Activated CD4-positive, CD25-positive, alpha-beta regulatory T cell treated with anti-CD3 and anti-CD28 coated beads, Interleukin-2, amount 50 U/mL, for 24 hours (primary cell): ENCODE data around the gene METTL21C.

ENCODE experiments used
- ATAC-seq, 2 donors: fragments of 150-1000 bp; cut with Tn5 transposase; one replicate each; pipeline ENCODE4 v1.10.0; 2021; ENCODE audit warnings: mild to moderate bottlenecking in 1 of 2, moderate library complexity in 1 of 2

Gene METTL21C

DNA sequence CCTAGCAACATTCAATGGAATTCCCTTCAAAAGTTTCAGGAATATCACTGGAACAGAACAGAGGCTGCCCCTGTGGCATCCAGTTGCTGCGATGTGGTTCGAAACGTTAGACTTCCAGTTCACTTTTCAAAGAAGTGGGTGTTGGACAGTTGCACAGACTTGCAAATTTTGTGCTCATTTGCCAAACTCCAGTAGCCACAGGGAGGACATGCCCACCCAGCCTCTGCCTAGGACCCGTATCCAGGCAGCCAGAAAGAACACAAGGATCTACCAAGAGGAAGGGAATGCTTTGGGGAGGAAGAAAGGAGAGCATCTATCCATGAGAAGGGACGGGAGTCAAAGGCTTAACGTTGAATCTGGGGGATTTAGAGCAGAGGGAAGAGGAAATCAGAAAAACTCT lies at the start of gene METTL21C:
METTL21C (minus strand) TSS at position 108 of the 400 bp plus-strand sequence. CDS start 546 bp downstream, outside the sequence.
- ATAC-seq = no peak

DNA sequence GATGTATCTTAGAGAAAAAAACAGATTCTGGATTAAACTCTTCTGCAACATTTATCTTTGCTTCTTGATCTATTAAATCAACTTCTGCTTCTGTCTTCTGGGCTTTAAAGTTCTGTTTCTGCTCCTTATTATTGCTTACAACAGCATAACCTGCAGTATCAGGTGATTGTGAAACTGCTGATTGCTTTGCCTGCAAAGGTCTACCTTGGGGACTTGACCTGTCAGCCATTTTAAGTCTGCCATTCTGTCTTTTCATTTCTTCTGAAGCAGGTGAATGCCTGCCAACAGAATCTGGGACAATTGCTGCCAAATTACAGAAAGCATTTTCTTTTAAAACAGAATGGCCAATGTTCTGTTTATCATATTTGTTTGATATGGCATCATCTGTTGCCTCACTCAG lies 47.7 kb upstream of the METTL21C start:
- no peak for ATAC-seq

- ATAC-seq = no peak
These were observed 47.3 kb upstream of the METTL21C start for GRCh38 chr13:102742101-102742500.

DNA sequence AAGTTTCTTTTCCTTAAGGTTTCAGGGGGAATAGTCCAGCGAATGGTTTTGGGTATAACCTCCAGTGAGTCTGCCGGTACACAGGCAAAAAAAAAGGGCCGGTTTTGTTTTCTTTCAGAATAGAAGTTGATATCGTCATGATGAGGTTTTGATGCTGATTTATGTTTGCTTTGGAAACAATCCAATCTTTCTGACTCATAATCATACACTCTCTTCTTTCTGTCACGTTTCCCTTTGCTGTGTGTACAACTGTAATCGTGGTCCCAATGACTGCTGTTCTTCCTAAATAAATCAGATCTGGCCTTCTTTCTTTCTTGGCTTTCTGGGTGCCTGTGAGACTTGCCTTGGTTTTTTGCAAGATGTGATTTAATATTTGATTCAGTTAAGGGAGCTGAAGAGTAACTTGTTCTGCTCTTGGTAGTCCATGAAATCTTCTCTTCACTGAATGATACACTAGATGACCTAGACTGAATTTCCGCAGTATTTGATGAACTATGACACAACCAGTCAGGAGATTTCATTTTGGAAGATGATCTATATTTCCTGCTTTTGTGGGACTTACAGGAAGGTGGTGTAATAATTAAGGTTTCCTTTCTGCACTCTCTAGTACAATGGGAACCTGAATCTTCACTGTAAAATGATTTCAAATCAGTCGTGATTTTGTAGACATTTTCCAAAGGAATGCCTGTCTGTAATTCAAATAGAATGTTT lies 34.9 kb upstream of the METTL21C start:
- no peak for ATAC-seq

DNA sequence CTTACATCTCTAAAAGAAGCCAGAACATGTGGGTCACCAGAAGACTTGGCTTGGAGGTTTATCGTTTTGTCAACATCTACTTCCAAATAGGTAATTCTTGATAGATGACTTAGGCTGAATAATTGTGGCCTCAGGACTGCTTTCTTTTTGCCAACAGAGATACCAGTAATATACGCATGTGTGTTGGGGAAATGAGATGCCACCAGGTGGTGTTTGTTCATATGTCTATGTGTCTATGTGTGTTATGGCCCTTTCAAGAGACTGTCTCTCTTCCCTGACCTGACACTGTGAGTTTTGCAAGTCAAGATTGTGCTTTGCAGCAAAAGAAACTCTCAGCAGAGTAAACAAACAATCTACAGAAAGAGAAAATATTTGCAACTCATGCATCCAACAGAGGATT lies 31.6 kb upstream of the METTL21C start:
- ATAC-seq = no peak

- no peak for ATAC-seq
These were observed 30.1 kb upstream of the METTL21C start for GRCh38 chr13:102724923-102725322.

DNA sequence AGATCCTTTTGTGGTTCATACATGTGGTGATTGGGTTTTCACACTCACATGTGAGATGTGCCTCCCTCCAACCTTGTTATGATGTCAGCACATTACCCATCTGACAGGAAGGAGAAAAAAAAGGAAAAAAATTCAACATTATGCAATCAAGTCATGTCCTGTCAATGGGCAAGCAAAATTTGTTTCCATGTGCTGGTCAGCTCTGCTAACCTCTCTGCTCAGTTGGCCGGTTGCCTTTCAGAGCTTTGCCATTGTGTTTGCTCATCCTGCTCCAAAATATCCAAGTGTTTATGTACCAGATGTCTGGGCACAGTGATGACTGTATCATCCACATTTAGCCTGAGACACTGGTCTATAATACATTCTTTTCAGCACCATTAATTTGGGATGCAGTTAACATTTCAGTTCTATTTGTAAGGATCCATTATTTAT lies 27.0 kb upstream of the METTL21C start:
- no peak for ATAC-seq

GRCh38 chr13:102718746-102719145 lies 23.9 kb upstream of the METTL21C start:
- no peak for ATAC-seq

DNA sequence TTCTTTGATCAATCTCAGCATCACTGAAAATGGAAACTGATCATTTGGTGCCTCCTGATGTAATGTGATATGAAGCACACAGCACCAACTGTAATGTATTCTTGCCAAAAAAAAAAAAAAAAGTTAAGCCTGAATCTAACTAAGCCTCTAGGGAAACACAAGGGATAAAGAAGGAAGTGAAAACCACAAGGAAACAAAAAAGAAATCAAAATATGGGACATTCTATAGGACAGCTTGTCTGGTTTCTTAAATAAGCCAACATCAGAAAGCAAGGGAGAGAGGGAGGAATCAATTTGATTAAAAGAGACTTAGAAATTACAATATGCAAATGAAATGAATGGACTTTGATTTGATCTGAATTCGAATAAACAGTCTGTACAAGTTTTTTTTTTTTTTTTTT lies 20.6 kb upstream of the METTL21C start:
- no peak for ATAC-seq

DNA sequence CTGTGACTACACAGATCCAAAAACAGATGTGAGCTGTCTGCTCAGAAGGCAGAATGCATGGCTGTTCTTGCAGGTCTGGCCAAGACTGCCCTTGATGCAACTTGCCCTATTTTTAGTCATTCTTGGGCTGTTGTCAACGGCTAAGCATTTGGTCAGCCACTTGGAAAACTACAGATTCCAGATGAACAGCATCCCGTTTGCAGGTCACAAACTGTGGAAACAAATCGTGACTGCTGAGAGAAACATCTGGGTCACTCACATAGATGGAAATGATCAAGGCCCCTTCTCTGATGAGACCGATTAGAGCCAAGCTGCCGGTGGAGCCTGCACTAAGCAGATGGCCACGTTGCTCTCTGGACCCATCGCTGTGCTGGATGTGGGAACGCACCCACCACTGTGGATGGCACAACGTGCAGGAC lies 15.4 kb upstream of the METTL21C start:
- ATAC-seq = no peak

GRCh38 chr13:102709536-102709935 lies 14.7 kb upstream of the METTL21C start:
- no peak for ATAC-seq

DNA sequence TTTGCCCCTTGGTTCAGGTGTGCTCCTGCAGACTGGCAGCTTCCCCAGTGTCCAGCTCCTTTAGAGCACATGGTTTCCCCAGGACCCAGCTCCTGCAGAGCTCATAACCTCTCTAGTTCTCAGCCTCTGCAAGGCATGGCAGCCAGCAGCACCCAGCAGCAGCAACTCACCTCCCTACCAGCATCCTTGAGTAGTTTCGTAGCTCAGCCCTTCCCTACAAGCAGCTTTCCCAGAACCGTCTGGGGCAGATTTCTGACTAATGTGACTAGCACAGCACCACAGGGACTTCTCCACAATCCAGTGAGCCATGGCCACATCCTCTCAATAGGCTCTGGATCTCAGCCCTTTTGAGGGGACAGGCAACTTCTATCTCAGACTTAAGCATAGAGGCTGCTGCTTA lies 14.1 kb upstream of the METTL21C start:
- no peak for ATAC-seq

- ATAC-seq = no peak
These were observed 13.4 kb upstream of the METTL21C start for GRCh38 chr13:102708211-102708610.

GRCh38 chr13:102707467-102707866 lies 12.6 kb upstream of the METTL21C start:
- no peak for ATAC-seq

GRCh38 chr13:102704238-102705058 lies 9.6 kb upstream of the METTL21C start:
- ATAC-seq = no peak

DNA sequence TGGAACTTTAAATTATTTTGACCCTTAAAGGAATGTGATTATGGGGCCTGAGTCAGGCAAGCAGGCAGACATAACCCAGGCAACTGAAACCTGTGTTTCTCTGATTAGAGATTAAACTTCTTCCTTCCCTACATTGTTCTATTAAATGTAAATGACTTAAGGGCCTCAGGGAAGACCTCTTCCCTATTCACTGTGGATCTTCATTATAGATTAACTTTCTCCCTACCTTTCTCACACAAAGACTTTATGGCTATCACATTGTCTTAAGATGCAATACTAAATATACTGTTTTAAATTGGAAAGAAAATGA lies 8.8 kb upstream of the METTL21C start:
- no peak for ATAC-seq

DNA sequence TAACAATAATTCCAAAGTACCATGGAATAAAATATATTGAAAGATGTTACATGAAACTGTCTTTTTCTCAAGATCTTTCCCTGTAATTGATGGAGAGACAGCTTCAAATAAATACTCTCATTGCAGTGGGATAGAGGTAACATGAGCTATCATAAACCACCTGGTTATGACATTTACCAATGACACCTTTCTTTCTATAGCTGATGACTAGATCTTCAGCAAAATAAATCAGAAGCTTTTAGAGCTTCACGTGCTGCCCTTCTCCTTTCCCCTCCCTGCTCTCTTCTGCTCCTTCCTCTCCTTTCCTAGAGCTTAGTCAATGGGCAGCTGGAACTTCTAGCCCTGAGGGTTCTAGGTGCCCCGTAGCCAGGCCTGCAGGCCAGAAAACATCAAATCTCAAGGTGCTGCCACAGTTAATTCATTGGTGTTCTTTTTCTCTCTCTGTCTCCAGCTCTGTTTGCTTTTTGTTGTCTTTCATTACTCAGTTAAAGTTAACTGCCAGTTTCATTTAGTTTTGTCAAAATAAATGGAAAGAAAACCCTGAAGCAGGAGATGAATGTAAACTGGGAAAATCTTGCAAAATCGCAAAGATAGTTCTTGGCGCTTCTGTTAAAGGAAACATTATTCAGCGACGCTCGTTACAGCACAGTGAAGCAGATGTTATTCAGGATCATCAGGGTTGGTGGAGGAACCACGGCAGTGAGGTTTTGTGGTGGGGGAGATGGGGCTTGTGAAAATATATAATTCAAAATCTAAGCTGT lies 8.3 kb upstream of the METTL21C start:
- ATAC-seq = no peak

- ATAC-seq = no peak
These were observed 6.5 kb upstream of the METTL21C start for GRCh38 chr13:102701331-102701730.

- no peak for ATAC-seq
These were observed 5.5 kb upstream of the METTL21C start for GRCh38 chr13:102700088-102701031.

DNA sequence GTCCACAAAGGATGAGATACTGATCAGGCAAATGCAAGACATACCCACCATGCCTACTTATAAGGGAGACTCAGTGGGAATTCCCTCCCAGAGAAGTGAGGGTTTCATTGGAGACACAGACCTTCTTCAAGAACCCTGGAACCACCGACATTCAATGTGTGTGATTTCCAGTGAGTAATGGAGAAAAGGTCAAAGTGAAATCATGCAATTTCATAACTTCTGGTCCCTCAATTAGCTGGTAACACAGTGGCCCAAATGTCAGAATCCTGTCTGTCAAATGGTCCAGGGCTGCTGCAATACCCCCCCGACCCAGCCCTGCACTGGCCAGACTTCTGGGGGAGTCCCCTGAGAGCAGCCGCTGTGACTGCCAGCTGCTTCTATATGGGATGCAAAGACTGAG lies 4.7 kb upstream of the METTL21C start:
- ATAC-seq = no peak

- no peak for ATAC-seq
These were observed 3.8 kb upstream of the METTL21C start for GRCh38 chr13:102698649-102698980.

GRCh38 chr13:102697929-102698648 lies 3.2 kb upstream of the METTL21C start:
- ATAC-seq = no peak
